Mucosa of gallbladder (tissue), 1 donor: ENCODE results near the gene MYLK3. TPM values are rescaled to one million over a fixed set of nuclear protein-coding genes. Genes with fewer than 3 reads are reported as not detected.

Source experiments
- DNase-seq: peaks from one replicate; pipeline ENCODE4 v3.0.0-alpha.2; 2020; ENCODE audit warnings: low spot score
- total RNA-seq: library from RNA; stranded (reverse); gene quantifications from one replicate; pipeline ENCODE4 v1.2.1, GENCODE V29; 2021
- donor health status: DM: no; HTN: no; CAD: no.

Gene MYLK3
- total RNA-seq, 1 donor from 2014 or later, result 1.2 TPM

GRCh38 chr16:46757339-46758050, 9.4 kb upstream of the MYLK3 start:
- DNase-seq, result no peak

- no peak for DNase-seq
Measured at GRCh38 chr16:46756772-46757171, 8.6 kb upstream of the MYLK3 start.

- no peak for DNase-seq
Measured at GRCh38 chr16:46753015-46753414, 4.9 kb upstream of the MYLK3 start.

- DNase-seq, result no peak
Measured at GRCh38 chr16:46751381-46751780, 3.2 kb upstream of the MYLK3 start.

- DNase-seq, result no peak
Measured at GRCh38 chr16:46748775-46749705, 896 bp upstream of the MYLK3 start.

- no peak for DNase-seq
Measured at GRCh38 chr16:46746821-46747776, 1.0 kb downstream of the MYLK3 start.

GRCh38 chr16:46745617-46746016, 2.5 kb downstream of the MYLK3 start:
- DNase-seq, result no peak

- DNase-seq, result no peak
Measured at GRCh38 chr16:46743232-46743719, 4.9 kb downstream of the MYLK3 start.

- no peak for DNase-seq
Measured at GRCh38 chr16:46739934-46740333, 8.2 kb downstream of the MYLK3 start.

GRCh38 chr16:46737621-46738214, 10.4 kb downstream of the MYLK3 start:
- no peak for DNase-seq

- DNase-seq, result no peak
Measured at GRCh38 chr16:46736695-46737094, 11.4 kb downstream of the MYLK3 start.

GRCh38 chr16:46733319-46733830, 14.8 kb downstream of the MYLK3 start:
- DNase-seq, result no peak

- DNase-seq, result no peak
Measured at GRCh38 chr16:46732561-46732960, 15.6 kb downstream of the MYLK3 start.

GRCh38 chr16:46731691-46732555, 16.2 kb downstream of the MYLK3 start:
- DNase-seq, result no peak

- DNase-seq, result no peak
Measured at GRCh38 chr16:46730801-46731690, 17.1 kb downstream of the MYLK3 start.

GRCh38 chr16:46730126-46730525, 18.0 kb downstream of the MYLK3 start:
- no peak for DNase-seq

- no peak for DNase-seq
Measured at GRCh38 chr16:46729326-46729995, 18.7 kb downstream of the MYLK3 start.

GRCh38 chr16:46728806-46729205, 19.3 kb downstream of the MYLK3 start:
- no peak for DNase-seq
